Stimulated activated CD4-positive, alpha-beta T cell treated with anti-CD3 and anti-CD28 coated beads, TNF-alpha, amount 100 ng/mL, for 48 hours (primary cell): ENCODE results near the gene CLDN22.

Source experiments
- DNase-seq, 3 donors: peaks; one replicate each; pipeline ENCODE4 v3.0.0-alpha.2; 2020; ENCODE audit warnings: low read depth in 3 of 3

Gene CLDN22

GRCh38 chr4:183276106-183276505 is 44.0 kb downstream of the CLDN22 start:
- DNase-seq, result no peak

GRCh38 chr4:183272384-183272783 is 47.7 kb downstream of the CLDN22 start:
- DNase-seq, result no peak

- no peak for DNase-seq
Observed at GRCh38 chr4:183268556-183268955, 51.5 kb downstream of the CLDN22 start.
